GM15510 (cell line): Measurements from ENCODE around the gene ANXA2.

Experiments
- POLR2A ChIP-seq: IDR thresholded peaks from 3 replicates; pipeline ENCODE4 v1.6.1; 2011; ENCODE audit warnings: borderline replicate concordance; ENCODE audit not compliant: insufficient read length; ENCODE audit errors: extremely low read depth

Gene ANXA2

DNA sequence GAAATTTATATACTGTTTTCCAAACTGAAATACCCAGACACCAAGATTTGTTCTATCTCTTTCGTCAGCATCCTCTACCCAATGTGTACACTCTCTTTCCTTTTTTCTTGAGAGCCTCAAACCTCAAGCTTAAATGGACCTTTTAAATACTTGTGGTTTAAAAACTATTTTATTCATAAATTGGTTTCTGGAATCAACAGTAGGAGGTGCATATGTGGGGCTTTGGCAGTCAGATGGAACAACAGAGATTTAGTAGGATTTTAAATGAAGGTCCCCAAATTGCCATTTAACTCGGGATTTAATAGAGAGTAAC is 33.2 kb downstream of the ANXA2 start:
- TF ChIP-seq POLR2A: no peak

DNA sequence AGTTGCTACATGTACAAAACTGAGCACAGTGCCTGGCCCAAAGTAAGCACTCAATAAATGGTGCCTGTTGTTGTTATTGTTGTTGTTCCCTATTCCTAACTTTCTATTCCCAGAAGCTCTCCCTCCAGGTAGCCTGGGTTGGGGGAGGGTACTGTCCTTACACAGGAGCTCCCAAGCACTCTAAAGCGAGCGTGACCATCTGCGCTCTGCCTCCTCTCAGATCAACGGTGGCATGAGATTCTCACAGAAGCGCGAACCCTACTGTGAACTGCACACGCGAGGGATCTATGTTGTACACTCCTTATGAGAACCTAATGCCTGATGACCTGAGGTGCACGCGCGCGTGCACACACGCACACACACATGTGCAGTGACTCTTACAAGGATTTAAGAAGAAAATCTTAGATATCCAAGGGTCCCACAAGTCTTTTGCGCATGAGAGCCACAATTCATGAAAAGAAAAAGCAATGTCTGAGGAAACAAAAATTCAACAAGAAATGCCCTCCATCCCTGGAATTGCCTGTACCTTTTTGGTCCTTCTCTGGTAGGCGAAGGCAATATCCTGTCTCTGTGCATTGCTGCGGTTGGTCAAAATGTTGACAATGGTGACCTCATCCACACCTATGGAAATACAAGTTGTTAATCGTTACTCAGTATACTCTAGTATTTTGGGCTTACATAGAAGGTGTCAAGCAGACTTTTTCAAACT is 33.7 kb downstream of the ANXA2 start:
- no peak for TF ChIP-seq POLR2A

DNA sequence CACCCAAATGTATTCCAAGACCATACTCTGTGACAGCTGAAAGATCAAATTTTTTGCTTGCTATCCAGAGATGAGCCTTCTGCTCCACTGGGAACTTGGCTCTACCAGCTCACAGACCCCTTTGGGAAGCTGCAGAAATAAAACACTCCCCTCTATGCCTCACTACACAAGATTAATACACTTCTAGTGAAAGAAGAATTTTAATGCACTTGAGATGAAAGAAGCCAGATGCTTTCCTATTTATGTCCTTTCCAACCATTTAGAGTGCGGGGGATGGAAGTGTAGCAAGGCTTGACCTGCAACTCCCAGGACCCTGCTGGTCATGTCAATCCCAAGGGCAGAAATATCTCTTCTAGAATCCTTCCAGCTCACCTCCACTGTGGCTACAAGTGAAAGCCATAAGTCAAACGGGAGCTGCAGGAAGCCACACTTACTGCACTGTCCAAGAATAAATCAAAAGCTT is 34.7 kb downstream of the ANXA2 start:
- TF ChIP-seq POLR2A: no peak

DNA sequence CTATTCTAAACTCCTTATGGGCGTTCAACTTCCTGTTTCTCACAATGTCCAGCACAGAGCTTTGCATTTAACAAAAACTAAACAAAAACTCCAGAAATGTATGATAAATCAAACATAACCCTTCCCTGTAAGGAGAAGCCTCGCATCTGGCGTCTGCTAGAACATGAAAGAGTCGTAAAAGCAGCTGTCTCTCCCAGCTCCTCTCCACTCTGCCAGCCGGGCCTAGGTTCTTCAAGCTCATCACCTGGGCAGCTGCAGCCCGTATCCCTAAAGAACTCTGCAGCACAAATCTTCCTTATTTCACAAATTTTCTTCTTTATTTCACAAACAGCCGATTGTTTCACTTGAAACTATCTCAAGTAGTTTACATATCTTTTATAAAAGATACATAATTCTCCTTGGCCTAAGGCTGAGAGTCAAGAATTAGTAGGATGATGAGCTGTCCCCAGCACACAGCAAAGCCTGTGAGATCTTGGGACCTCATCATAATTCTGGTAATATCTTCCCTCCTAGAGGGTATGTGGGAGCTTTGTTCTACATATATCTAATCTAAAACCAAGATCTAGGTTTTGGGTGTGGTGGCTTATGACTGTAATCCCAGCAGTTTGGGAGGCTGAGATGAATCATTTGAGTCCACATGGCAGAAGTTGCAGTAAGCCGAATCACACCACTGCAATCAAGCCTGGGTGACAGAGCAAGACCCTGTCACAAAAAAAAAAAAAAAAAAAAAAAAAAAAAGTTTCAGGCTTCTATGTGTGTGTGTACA is 35.3 kb downstream of the ANXA2 start:
- no peak for TF ChIP-seq POLR2A

DNA sequence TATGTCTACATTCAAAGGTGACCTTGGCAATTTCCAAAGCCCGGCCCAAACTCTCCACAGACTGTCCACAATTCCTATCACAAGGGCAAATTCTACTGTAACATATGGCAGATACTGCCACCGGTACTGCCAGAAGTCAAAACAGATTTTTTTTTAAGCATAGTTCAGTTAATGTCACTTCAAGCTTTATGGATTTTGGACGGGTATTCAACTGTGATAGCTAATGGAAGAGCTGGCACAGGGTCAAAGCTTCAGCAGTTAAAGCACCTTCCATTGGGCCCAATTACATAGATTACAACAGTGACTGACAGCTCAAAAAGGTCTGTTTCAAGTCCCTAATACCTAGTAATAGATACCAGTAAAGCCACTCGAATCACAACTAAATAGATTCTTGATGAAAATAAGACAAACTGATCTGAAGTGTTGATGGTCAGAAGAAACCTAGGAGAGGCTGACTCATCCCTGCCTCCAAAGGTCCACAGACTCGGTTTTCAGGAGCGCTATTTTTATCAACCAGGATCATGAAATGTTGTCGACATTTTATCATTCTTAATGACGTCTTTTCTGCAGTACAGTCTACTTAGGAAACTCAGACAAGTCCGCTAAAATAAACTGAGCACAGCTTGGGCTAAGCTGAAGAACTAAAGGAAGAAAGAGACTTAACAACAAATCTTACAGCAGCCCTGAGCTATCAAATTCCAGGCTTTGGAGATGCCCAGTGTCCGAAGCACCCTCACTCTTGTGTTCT is 38.7 kb downstream of the ANXA2 start:
- TF ChIP-seq POLR2A: no peak

DNA sequence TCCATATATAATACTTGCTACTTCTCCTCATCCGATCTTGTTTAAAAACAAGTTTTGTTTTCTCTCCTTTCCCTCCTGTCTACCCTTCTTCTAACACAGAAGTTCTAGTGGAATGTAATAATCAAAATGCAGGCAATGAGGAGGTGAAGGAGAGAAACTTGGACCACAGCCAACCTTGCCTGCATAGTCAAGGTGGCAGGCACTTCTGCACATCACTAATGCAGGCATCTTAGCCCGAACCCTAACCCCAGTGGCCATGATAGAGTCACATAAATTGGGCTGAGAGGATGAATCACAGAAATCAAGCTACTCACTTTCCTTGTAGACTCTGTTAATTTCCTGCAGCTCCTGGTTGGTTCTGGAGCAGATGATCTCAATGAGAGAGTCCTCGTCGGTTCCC is 41.0 kb downstream of the ANXA2 start:
- no peak for TF ChIP-seq POLR2A

DNA sequence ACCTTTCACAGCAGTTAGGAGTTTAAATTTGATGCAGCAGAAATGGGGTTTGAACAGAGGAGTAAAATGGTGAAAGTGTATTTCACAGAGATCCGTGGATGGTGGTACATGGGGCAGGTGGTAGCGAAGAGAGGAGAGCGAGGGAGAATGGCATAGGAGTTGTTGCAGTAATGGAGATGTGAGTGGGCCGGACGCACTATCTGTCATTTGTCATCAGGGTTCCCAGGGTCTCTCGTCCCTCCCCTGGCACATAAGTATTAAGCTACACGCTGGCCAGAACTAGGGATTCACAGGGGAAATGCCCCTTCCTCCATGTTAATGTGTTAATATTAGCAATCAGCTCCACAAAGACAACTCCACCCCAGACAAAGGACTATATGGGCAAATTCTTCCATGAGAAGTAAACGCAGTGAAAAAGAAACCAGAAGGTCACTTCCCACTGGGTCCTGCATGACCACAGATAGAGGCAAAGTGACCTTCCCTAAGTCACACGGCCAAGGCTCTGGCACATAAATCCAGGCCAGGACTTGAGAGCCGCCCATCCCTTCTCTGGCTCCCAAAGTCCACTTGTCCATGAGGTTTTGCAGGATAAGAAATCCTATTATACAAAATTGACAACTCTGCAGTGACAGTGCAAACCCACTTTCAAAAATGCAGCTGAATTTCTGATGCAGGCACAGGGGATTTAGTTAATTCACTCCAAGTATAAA is 42.5 kb downstream of the ANXA2 start:
- no peak for TF ChIP-seq POLR2A

DNA sequence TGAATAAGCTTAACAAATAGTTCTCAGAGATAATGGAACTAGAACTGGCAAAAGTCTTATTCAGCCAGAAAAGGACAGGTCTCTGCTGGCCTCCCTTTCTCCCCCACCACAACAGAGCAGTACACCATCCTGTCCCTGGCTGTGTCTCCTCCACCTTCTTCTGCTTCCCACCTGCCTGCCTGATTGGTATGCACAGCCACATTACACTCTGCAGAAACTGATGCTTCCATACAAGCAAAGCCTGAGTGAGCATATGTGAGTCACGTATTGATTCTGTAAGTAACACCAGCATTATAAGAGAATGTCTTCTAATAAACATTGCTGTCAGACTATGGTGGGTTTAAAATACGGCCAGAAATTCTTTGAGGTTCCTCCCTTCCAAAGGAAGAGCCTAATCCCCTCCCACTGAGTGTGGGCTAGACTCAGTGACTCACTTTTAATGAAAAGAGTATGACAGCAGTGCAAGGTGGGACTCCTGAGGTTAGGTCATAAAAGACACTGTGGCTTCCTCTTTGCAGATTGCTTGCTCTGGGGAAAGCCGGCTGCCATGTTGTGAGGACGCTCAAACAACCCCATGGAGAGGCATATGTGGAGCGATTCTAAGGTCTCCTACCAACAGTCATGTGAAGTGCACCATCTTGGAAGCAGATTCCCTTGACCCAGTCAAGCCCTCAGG is 44.4 kb downstream of the ANXA2 start:
- no peak for TF ChIP-seq POLR2A

DNA sequence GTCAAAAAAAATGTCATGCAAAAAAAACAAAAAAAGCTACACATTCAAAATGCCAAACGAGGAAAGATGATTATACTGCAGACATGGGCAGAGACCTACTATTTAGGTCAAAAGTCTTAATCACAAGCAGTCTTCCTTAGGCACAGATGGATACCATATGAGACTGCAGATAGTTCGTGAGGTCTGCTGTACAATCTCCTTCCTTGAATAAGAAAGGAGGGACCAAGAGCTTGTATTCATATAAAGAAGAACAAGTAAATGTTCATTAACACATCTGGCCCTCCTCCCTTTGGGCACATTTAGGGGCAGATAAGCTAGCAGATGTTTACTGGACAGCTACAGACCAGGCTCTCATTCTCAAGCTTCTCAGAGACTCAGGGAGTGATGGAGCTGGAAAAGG is 45.3 kb downstream of the ANXA2 start:
- no peak for TF ChIP-seq POLR2A

DNA sequence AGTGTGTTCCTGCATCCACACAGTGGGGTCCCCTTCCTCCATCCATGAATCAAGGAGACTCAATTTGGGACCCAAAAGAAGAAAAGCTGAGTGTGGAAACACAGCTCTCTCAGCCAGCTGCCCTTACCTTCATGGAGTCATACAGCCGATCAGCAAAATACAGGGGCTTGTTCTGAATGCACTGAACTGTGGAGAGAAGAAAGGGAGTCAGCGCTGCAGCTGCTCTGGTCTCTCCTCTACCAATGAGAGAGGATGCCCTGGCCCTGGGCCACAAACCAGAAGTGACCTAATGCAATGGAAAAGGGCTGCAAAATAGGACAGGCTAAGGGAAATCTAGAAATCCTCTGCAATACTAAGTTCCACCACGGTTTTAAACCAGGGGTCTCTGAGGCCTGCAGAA is 46.7 kb downstream of the ANXA2 start:
- TF ChIP-seq POLR2A: no peak

DNA sequence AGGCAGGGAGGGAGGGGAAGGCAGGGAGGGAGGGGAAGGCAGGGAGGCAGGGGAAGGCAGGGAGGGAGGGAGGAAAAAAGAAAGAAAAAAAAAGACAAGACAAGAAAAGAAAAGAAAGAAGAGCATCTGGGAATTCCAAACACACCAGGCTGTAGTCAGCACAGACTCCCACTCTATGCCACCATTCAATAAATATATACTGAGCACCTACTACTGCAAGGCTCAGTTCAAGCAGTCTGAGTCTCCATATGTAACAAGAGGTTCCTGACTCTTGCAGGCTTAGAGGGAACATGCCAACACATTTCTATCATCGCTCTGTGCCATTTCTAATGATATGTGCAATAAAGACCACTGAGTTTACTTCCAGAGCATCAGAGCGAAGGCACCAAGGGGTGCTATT is 47.7 kb downstream of the ANXA2 start:
- TF ChIP-seq POLR2A: no peak

DNA sequence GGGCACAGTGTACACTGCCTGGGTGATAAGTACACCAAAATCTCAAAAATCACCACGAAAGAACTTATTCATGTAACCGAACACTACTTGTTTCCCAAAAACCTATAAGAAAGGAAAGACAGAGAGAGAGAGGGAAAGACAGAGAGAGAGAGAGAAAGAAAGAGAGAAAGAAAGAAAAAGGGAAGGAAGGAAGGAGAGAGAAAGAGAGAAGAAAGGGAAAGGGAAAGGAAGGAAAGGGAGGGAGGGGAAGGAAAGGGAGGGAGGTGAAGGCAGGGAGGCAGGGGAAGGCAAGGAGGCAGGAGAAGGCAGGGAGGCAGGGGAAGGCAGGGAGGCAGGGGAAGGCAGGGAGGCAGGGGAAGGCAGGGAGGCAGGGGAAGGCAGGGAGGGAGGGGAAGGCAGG is 48.2 kb downstream of the ANXA2 start:
- no peak for TF ChIP-seq POLR2A

DNA sequence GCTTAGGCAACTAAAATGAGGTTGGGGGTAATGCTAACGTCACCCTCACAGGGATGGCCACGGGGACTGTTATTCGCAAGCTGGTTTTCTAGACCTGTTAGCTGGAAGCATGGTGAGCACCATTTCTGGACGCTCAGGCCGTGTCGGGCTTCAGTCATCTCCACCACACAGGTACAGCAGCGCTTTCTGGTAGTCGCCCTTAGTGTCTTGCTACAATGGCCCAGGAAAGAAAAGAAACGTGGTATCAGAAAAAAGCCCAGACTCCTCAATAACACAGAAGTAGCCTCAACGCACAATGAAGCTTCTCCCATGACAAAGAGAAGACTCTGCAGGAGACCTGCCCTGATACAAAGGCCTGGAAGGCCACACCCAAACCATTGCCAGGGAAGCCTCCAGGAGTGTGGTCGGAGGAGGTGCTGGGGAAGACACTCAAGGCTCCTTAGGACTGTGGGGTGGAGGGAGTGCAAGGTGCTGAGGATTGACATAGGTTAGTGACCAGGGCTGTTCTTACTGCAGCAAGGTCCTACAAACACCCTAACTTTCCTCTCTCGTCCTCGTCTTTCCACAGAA is 50.2 kb downstream of the ANXA2 start:
- TF ChIP-seq POLR2A: no peak

DNA sequence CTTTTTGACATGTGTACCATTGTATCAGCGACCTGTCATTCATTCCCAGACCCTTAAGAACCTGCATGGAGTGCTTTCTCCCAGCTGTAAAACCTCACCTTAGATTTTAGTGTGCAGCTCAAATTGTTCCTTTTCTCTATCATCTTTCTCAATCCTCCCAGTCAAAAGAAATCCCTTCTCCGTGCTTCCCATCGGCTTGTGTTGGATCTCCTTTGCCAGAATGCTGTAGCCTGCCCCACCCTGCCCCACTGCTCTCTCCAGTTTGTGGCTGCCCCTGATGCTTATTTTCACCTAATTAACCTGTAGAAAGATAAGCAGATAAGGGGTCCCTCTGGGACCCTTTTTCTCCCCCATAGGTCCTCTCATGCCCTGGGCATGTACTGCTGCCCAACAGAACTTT is 51.1 kb downstream of the ANXA2 start:
- no peak for TF ChIP-seq POLR2A

DNA sequence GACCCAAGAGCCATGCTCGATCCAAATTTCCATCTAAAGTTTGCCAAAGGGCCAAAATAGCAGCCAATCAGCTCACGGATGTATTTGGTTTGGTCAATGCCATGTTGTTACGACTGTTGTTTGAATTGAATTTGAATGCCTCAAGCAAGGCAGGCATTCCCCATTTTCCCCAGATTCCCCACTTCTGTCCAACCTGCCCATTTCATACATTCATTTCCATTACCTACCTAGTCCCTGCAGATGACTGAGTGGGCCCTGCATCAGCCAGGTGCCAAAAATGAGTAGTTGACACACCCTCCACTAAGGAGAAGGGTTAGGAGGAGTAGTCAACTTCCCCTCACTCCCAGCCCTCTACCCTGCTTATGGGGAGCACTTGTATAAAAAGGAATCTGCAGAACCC is 51.7 kb downstream of the ANXA2 start:
- TF ChIP-seq POLR2A: no peak

DNA sequence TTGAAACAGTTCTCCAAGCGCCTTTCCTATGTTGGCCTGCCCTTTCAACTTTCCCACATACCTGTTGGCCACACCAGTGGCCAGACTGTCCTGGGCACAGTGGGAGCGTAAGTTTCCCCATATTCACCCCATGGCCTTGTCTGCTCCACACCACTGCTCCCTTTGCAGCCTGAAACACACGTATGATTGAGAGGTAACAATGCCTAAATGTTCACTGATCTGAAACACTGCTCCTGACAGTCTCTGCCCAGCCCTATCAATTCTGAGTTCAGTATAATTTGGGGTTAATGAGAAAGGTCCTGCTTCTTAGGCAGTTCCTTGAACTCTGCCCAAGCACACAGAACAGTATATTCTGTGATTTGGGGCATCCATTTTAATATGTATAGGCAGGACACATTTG is 52.2 kb downstream of the ANXA2 start:
- TF ChIP-seq POLR2A: no peak
